ENCODE measurements around the gene RNF130.
A peak's percentile ranks its signal among the peaks of the same experiment; 100 is the strongest.

Gene RNF130

DNA sequence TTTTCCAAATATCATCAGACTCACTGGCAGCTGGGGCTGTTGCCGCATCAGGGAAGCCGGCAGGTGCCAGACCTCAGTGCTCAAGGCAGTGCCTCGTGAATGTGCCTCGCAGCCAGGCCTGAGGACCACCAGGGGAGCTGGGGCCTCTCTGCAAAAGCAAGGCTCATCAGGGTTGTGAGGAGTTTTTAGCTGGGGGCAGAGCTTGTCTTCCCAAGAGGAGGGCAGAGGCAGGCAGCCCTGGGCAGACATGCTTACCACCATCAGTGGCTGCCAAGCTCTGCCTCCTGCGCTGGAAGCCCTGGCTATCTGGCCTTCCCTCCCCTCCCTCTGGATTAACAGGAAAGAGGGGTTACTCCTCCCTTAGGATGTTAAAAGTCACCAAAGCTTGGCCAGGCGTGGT lies 155.0 kb downstream of the RNF130 start:
- TF ChIP-seq ZNF70 (CRISPR knock-in tag; IDR thresholded peaks at IDR 0.05) (no peak), ARNTL (CRISPR knock-in tag; IDR thresholded peaks at IDR 0.05; ENCODE audit: borderline replicate concordance, low read depth) (no peak), OSR1 (CRISPR knock-in tag; IDR thresholded peaks at IDR 0.05) (no peak), ZFP30 (CRISPR knock-in tag; IDR thresholded peaks at IDR 0.05) (no peak), SNAI2 (CRISPR knock-in tag; IDR thresholded peaks at IDR 0.05) (no peak)
- ATAC-seq = no peak

GRCh38 chr5:179915406-179915935 lies 156.1 kb downstream of the RNF130 start:
- no peak for ATAC-seq
- TF ChIP-seq CSDC2 (CRISPR knock-in tag; IDR thresholded peaks at IDR 0.05) (no peak), ZFP30 (CRISPR knock-in tag; IDR thresholded peaks at IDR 0.05) (no peak), ESRRG (CRISPR knock-in tag; IDR thresholded peaks at IDR 0.05) (no peak), ZNF8 (CRISPR knock-in tag; IDR thresholded peaks at IDR 0.05) (no peak), TCF4 (CRISPR knock-in tag; IDR thresholded peaks at IDR 0.05; ENCODE audit: borderline replicate concordance) (no peak), RARB (CRISPR knock-in tag; IDR thresholded peaks at IDR 0.05) (no peak)

- peak; percentile 22; the same call in 1 of the 3 replicates for ATAC-seq
- TF ChIP-seq TCF4 (CRISPR knock-in tag; IDR thresholded peaks at IDR 0.05; ENCODE audit: borderline replicate concordance) (no peak), CSRNP3 (CRISPR knock-in tag; IDR thresholded peaks at IDR 0.05) (no peak), ZC3H10 (CRISPR knock-in tag; IDR thresholded peaks at IDR 0.05) (no peak), OSR1 (CRISPR knock-in tag; IDR thresholded peaks at IDR 0.05) (no peak), PPARA (CRISPR knock-in tag; IDR thresholded peaks at IDR 0.05; ENCODE audit: borderline replicate concordance) (no peak), GLIS3 (CRISPR knock-in tag; IDR thresholded peaks at IDR 0.05) (no peak), ZFP3 (CRISPR knock-in tag; IDR thresholded peaks at IDR 0.05) (no peak), ZFP30 (CRISPR knock-in tag; IDR thresholded peaks at IDR 0.05) (no peak), SNAI2 (CRISPR knock-in tag; IDR thresholded peaks at IDR 0.05) (no peak), ISL1 (CRISPR knock-in tag; IDR thresholded peaks at IDR 0.05) (no peak), CSDC2 (CRISPR knock-in tag; IDR thresholded peaks at IDR 0.05) (no peak), ZNF70 (CRISPR knock-in tag; IDR thresholded peaks at IDR 0.05) (no peak)
- TF ChIP-seq, protein P1, sequence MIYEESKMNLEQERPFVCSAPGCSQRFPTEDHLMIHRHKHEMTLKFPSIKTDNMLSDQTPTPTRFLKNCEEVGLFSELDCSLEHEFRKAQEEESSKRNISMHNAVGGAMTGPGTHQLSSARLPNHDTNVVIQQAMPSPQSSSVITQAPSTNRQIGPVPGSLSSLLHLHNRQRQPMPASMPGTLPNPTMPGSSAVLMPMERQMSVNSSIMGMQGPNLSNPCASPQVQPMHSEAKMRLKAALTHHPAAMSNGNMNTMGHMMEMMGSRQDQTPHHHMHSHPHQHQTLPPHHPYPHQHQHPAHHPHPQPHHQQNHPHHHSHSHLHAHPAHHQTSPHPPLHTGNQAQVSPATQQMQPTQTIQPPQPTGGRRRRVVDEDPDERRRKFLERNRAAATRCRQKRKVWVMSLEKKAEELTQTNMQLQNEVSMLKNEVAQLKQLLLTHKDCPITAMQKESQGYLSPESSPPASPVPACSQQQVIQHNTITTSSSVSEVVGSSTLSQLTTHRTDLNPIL (CRISPR knock-in tag; IDR thresholded peaks at IDR 0.05; ENCODE audit: low read depth) = no peak
These were observed 157.4 kb downstream of the RNF130 start for GRCh38 chr5:179914032-179914755.

- TF ChIP-seq CSDC2 (CRISPR knock-in tag; IDR thresholded peaks at IDR 0.05) = no peak
- TF ChIP-seq, protein P2, sequence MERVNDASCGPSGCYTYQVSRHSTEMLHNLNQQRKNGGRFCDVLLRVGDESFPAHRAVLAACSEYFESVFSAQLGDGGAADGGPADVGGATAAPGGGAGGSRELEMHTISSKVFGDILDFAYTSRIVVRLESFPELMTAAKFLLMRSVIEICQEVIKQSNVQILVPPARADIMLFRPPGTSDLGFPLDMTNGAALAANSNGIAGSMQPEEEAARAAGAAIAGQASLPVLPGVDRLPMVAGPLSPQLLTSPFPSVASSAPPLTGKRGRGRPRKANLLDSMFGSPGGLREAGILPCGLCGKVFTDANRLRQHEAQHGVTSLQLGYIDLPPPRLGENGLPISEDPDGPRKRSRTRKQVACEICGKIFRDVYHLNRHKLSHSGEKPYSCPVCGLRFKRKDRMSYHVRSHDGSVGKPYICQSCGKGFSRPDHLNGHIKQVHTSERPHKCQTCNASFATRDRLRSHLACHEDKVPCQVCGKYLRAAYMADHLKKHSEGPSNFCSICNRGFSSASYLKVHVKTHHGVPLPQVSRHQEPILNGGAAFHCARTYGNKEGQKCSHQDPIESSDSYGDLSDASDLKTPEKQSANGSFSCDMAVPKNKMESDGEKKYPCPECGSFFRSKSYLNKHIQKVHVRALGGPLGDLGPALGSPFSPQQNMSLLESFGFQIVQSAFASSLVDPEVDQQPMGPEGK (CRISPR knock-in tag; IDR thresholded peaks at IDR 0.05; ENCODE audit: borderline replicate concordance) = no peak
- no peak for TF ChIP-seq CSRNP3 (CRISPR knock-in tag; IDR thresholded peaks at IDR 0.05)
- no peak for TF ChIP-seq PPARA (CRISPR knock-in tag; IDR thresholded peaks at IDR 0.05; ENCODE audit: borderline replicate concordance)
- TF ChIP-seq ZNF8 (CRISPR knock-in tag; IDR thresholded peaks at IDR 0.05) = no peak
- no peak for TF ChIP-seq ZFP3 (CRISPR knock-in tag; IDR thresholded peaks at IDR 0.05)
- no peak for TF ChIP-seq TCF4 (CRISPR knock-in tag; IDR thresholded peaks at IDR 0.05; ENCODE audit: borderline replicate concordance)
- no peak for TF ChIP-seq BACH2 (CRISPR knock-in tag; IDR thresholded peaks at IDR 0.05; ENCODE audit: borderline replicate concordance)
- TF ChIP-seq OSR1 (CRISPR knock-in tag; IDR thresholded peaks at IDR 0.05) = no peak
- TF ChIP-seq ZC3H10 (CRISPR knock-in tag; IDR thresholded peaks at IDR 0.05) = no peak
- ATAC-seq = no peak
These were observed 158.1 kb downstream of the RNF130 start for GRCh38 chr5:179913461-179913860.

GRCh38 chr5:179912951-179913350 lies 158.6 kb downstream of the RNF130 start:
- ATAC-seq = no peak
- TF ChIP-seq SNAI2 (CRISPR knock-in tag; IDR thresholded peaks at IDR 0.05) (no peak), ESRRG (CRISPR knock-in tag; IDR thresholded peaks at IDR 0.05) (no peak), OSR1 (CRISPR knock-in tag; IDR thresholded peaks at IDR 0.05) (no peak), POU6F1 (CRISPR knock-in tag; IDR thresholded peaks at IDR 0.05; ENCODE audit: borderline replicate concordance, low read depth) (no peak), TCF4 (CRISPR knock-in tag; IDR thresholded peaks at IDR 0.05; ENCODE audit: borderline replicate concordance) (no peak), ZNF565 (CRISPR knock-in tag; conservative IDR thresholded peaks at IDR 0.05; ENCODE audit: low read depth) (no peak), ISL1 (CRISPR knock-in tag; IDR thresholded peaks at IDR 0.05) (no peak)
- TF ChIP-seq, protein P1 (CRISPR knock-in tag; IDR thresholded peaks at IDR 0.05; ENCODE audit: low read depth) = no peak
- TF ChIP-seq, protein P2 (CRISPR knock-in tag; IDR thresholded peaks at IDR 0.05; ENCODE audit: borderline replicate concordance) = no peak

All from SK-N-SH treated with all-trans-retinoic acid at 6 μM for 48 hours (cell line).